ENCODE measurements around the gene ANKRD17. TPM values are rescaled to one million over a fixed set of nuclear protein-coding genes. Genes with fewer than 3 reads are reported as not detected.

The ANKRD17 gene
- total RNA-seq, 1 experiment from 2014 or later: 62.1 TPM

DNA sequence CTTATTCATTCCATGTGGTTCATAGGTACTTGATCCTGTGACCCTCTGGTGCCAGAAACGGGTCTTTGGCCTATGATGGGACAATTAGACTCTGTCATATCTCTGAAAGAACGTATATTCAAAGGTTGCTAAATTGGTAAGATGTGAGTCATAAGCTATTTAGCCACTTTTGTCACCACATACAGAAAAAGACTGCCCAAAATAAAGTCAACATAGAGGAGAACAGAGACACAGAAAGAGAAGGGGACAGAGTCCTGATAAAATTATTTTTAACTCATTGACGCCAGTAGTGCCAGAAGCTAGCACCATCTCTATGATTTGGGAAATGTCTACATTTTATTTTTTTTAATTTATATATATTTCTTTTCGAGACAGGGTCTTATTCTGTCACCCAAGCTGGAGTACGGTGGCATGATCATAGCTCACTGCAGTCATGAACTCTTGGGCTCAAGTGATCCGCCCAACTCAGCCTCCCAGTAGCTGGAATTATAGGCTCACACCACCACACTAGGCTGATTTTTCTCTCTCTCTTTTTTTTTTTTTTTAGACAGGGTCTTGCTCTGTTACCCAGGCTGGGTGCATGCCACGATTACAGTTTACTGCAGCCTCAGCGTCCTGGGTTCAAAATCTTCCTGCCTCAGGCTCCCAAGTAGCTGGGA, 96.9 kb downstream of the ANKRD17 start:
- Histone ChIP-seq H3K9me3 (ENCODE audit: control insufficient read depth in 1 of 2, insufficient read depth in 1 of 2, low read depth in 1 of 2, low read length in 2 of 2) (peaks cover 2 to 6% of the 10 kb centered on the region in 2 experiments; a peak in 2 of 4 replicates), H3K4me3 (replicated peaks in 1 of 2; ENCODE audit: low read depth in 1 of 2, low read length in 2 of 2) (no peak overlapping the region), H2AFZ (ENCODE audit: low read depth, low read length, poor library complexity, severe bottlenecking) (no peak overlapping the region), H3K9ac (ENCODE audit: low read length) (no peak overlapping the region), H3K4me1 (ENCODE audit: control insufficient read depth in 1 of 2, insufficient read depth in 2 of 2, low read length in 2 of 2) (peaks cover 0 to 6% of the 10 kb centered on the region in 2 experiments; a peak in 1 of 4 replicates), H4K20me1 (ENCODE audit: insufficient read depth) (peaks cover 11% of the 10 kb centered on the region; the same call in 1 of the 2 replicates), H3K27me3 (ENCODE audit: insufficient read depth, low read length) (no peaks in the 10 kb centered on the region), H3K4me2 (ENCODE audit: low read length) (no peak overlapping the region), H3K27ac (ENCODE audit: low read depth, low read length) (no peak overlapping the region), H3K79me2 (ENCODE audit: insufficient read depth, low read length) (peaks cover 81% of the 10 kb centered on the region), H3K9me2 (ENCODE audit: insufficient read depth) (no peaks in the 10 kb centered on the region), H3K36me3 (ENCODE audit: control insufficient read depth in 1 of 2, insufficient read depth in 2 of 2, low read length in 2 of 2) (peaks cover 8 to 28% of the 10 kb centered on the region in 2 experiments)
- no peak for DNase-seq (ENCODE audit: low read depth, low spot score)
- POLR2A ChIA-PET: no interaction called here
- no peak for TF ChIP-seq RAD21 (IDR thresholded peaks at IDR 0.05; ENCODE audit: low read depth)
- TF ChIP-seq CTCF (IDR thresholded peaks at IDR 0.05 in 2 of 3, conservative IDR thresholded peaks at IDR 0.05 in 1 of 3; ENCODE audit: borderline replicate concordance in 1 of 3, insufficient read depth in 1 of 3, low read depth in 2 of 3, low read length in 2 of 3): no peak
- no TSS peak for BruUV-seq (replicated peaks)
- CTCF ChIA-PET: no interaction called here
- RAD21 ChIA-PET (ENCODE audit: low non-redundant PET in 1 of 2, low total read pairs in 2 of 2, uncharacterized antibody in 2 of 2, unreplicated experiment in 2 of 2): no interaction called here
- ATAC-seq: no peak
- intact Hi-C loops (cut with micrococcal nuclease): no loop called here

- intact Hi-C loops (cut with micrococcal nuclease): no loop called here
- H3K36me3 ChIP-seq (ENCODE audit: control insufficient read depth in 1 of 2, insufficient read depth in 2 of 2, low read length in 2 of 2): peaks cover 7 to 16% of the 10 kb centered on the region in 2 experiments; a peak in 2 of 4 replicates
- POLR2A ChIA-PET: no interaction called here
- peaks cover 61% of the 10 kb centered on the region for H3K79me2 ChIP-seq (ENCODE audit: insufficient read depth, low read length)
- no peaks in the 10 kb centered on the region for H3K9me2 ChIP-seq (ENCODE audit: insufficient read depth)
- no peak overlapping the region for H3K27ac ChIP-seq (ENCODE audit: low read depth, low read length)
- CTCF ChIA-PET: no interaction called here
- H3K4me1 ChIP-seq (ENCODE audit: control insufficient read depth in 1 of 2, insufficient read depth in 2 of 2, low read length in 2 of 2): no peaks in the 10 kb centered on the region
- RAD21 ChIA-PET (ENCODE audit: low non-redundant PET in 1 of 2, low total read pairs in 2 of 2, uncharacterized antibody in 2 of 2, unreplicated experiment in 2 of 2): no interaction called here
- no TSS peak for BruUV-seq (replicated peaks)
- DNase-seq (ENCODE audit: low read depth, low spot score): no peak
- H3K4me2 ChIP-seq (ENCODE audit: low read length): no peak overlapping the region
- peaks cover 6% of the 10 kb centered on the region; the same call in 1 of the 2 replicates for H4K20me1 ChIP-seq (ENCODE audit: insufficient read depth)
- H2AFZ ChIP-seq (ENCODE audit: low read depth, low read length, poor library complexity, severe bottlenecking): no peak overlapping the region
- H3K9ac ChIP-seq (ENCODE audit: low read length): no peak overlapping the region
- no peak for ATAC-seq
- no peaks in the 10 kb centered on the region for H3K27me3 ChIP-seq (ENCODE audit: insufficient read depth, low read length)
- no peaks in the 10 kb centered on the region for H3K9me3 ChIP-seq (ENCODE audit: control insufficient read depth in 1 of 2, insufficient read depth in 1 of 2, low read depth in 1 of 2, low read length in 2 of 2)
- H3K4me3 ChIP-seq (replicated peaks in 1 of 2; ENCODE audit: low read depth in 1 of 2, low read length in 2 of 2): no peak overlapping the region
- TF ChIP-seq YY1 (IDR thresholded peaks at IDR 0.05; ENCODE audit: extremely low read depth, insufficient replicate concordance, low read depth, low read length) (no peak), RAD21 (IDR thresholded peaks at IDR 0.05; ENCODE audit: low read depth) (no peak), MAX (IDR thresholded peaks at IDR 0.05) (no peak), CBX3 (IDR thresholded peaks at IDR 0.05; ENCODE audit: low read depth) (no peak), REST (IDR thresholded peaks at IDR 0.05; ENCODE audit: low read depth) (no peak), POLR2A (IDR thresholded peaks at IDR 0.05; ENCODE audit: borderline replicate concordance, extremely low read depth, insufficient read depth, insufficient read length) (no peak), TCF7L2 (IDR thresholded peaks at IDR 0.05; ENCODE audit: borderline replicate concordance, extremely low read depth, insufficient read depth, insufficient read length) (no peak), SIN3A (IDR thresholded peaks at IDR 0.05; ENCODE audit: low read depth) (no peak), ZNF274 (IDR thresholded peaks at IDR 0.05; ENCODE audit: low read depth, low read length) (no peak), SRF (IDR thresholded peaks at IDR 0.05; ENCODE audit: low read depth) (no peak), EZH2 (IDR thresholded peaks at IDR 0.05) (no peak), EGR1 (IDR thresholded peaks at IDR 0.05; ENCODE audit: low read depth) (no peak)
Measured at GRCh38 chr4:73156394-73156793, 102.2 kb downstream of the ANKRD17 start.
